Skeletal muscle satellite cell (primary cell): ENCODE measurements around the gene NLRC5.

Experiments used
- H3K27me3 ChIP-seq: 2 replicates; pipeline ENCODE4 v1.7.0; 2013; ENCODE audit warnings: low read length; ENCODE audit not compliant: control insufficient read depth, insufficient read depth
- H3K36me3 ChIP-seq: 2 replicates; pipeline ENCODE4 v1.7.0; 2013; ENCODE audit warnings: mild to moderate bottlenecking, control low read depth, low read length; ENCODE audit not compliant: insufficient read depth
- H3K4me1 ChIP-seq: 2 replicates; pipeline ENCODE4 v1.7.0; 2013; ENCODE audit warnings: low read length; ENCODE audit not compliant: control insufficient read depth, insufficient read depth
- H3K4me2 ChIP-seq: 2 replicates; pipeline ENCODE4 v1.7.0; 2013; ENCODE audit warnings: mild to moderate bottlenecking, low read length
- H3K4me3 ChIP-seq: 2 replicates; pipeline ENCODE4 v1.7.0; 2013; ENCODE audit warnings: low read length
- H3K9ac ChIP-seq: 2 replicates; pipeline ENCODE4 v1.7.0; 2013; ENCODE audit warnings: mild to moderate bottlenecking, low read depth, low read length, moderate library complexity
- H3K9me3 ChIP-seq: replicated peaks from 2 replicates; pipeline ENCODE4 v1.7.0; 2013; ENCODE audit warnings: mild to moderate bottlenecking, control low read depth, low read length

NLRC5 gene

DNA sequence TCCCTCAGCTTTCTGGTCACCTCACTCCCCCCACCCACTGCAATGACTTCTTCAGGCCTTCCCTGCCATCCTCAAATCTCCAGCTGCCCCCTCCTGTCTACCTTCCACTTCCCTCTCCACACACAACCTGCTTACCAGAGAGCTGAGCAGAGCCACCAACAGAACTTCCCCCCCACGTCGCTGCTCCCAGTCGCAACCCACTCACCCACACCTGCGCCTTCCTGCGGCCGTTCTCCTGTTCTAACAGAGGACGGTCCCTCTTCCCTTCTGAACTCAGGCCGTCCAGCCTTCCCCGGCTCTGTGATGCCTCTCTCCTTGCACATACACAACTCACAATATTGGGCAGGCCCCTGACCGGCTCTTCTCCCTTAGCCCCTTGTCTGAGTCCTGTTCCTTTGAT, 13.6 kb upstream of the NLRC5 start:
- Histone ChIP-seq H3K27me3 (peaks cover 22% of the 10 kb centered on the region), H3K4me1 (no peaks in the 10 kb centered on the region), H3K4me3 (no peak overlapping the region), H3K9ac (no peak overlapping the region), H3K36me3 (no peaks in the 10 kb centered on the region), H3K4me2 (no peak overlapping the region), H3K9me3 (no peaks in the 10 kb centered on the region)

DNA sequence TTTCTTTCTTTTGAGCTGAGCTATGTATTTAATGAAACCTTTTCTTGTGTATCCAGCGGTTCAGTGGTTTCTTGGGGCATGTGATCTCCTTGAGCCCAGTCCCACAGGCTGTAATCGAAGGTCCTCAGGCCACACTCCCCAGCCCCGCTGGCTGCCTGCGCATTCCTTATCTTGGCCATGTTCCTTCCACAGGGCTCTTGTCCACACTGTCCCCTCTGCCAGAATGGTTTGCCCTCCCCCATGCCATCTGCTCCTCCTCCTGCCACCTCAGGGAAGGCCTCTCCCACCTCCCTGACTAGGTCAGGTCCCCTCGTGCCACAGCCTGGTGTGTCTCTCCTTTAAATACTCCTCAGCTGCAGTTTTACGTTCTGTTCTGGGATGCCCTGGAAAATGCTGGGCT, 12.1 kb upstream of the NLRC5 start:
- H3K4me1 ChIP-seq = no peaks in the 10 kb centered on the region
- no peaks in the 10 kb centered on the region for H3K9me3 ChIP-seq
- no peak overlapping the region for H3K4me2 ChIP-seq
- H3K27me3 ChIP-seq = peaks cover 11% of the 10 kb centered on the region
- no peak overlapping the region for H3K9ac ChIP-seq
- no peaks in the 10 kb centered on the region for H3K36me3 ChIP-seq
- no peak overlapping the region for H3K4me3 ChIP-seq

DNA sequence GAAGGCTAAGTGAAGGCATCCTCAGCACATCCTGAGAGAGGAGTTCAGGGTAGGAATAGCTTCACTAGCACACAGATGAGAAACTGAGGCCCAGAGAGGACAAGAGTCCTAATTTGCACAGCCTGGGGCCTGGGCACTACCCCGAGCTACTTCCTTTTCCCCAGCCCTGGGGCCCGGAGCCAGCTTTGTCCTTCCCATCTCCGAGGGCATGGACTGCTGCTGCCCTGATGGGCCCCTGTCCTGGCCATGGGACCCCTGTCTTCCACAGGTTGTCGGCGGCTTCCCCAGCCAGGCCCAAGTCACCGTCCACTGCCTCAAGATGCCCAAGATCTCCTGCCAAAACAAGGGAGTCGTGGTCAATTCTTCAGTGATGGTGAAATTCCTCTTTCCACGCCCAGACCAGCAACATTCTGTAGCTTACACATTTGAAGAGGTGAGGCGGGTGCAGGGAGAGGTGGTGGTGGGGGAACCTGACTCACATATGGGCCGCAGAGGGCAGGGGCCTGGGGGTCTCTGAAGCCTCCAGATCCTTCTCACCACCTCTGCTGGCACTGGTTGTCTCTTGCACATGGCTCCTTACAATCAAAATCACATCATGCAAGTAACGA, 11.4 kb upstream of the NLRC5 start:
- Histone ChIP-seq H3K4me3 (no peak overlapping the region), H3K4me1 (no peaks in the 10 kb centered on the region), H3K9ac (no peak overlapping the region), H3K4me2 (no peak overlapping the region), H3K27me3 (peaks cover 9% of the 10 kb centered on the region), H3K36me3 (no peaks in the 10 kb centered on the region), H3K9me3 (no peaks in the 10 kb centered on the region)

DNA sequence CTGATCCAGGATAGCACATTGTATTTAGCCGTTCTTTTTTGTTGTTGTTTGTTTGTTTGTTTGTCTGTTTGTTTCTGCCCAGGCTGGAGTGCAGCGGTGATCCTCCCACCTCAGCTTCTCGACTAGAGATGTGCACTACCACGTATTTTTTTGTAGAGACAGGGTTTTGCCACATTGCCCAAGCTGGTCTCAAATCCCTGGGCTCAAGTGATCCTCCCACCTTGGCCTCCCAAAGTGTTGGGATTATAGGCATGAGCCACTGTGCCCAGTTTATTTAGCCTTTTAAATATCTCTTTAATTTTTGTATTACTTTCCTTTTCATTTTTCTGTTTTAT, 9.2 kb upstream of the NLRC5 start:
- Histone ChIP-seq H3K4me1 (peaks cover 3% of the 10 kb centered on the region), H3K36me3 (no peaks in the 10 kb centered on the region), H3K4me3 (no peak overlapping the region), H3K4me2 (no peak overlapping the region), H3K9ac (no peak overlapping the region), H3K27me3 (peaks cover 3% of the 10 kb centered on the region), H3K9me3 (no peaks in the 10 kb centered on the region)

DNA sequence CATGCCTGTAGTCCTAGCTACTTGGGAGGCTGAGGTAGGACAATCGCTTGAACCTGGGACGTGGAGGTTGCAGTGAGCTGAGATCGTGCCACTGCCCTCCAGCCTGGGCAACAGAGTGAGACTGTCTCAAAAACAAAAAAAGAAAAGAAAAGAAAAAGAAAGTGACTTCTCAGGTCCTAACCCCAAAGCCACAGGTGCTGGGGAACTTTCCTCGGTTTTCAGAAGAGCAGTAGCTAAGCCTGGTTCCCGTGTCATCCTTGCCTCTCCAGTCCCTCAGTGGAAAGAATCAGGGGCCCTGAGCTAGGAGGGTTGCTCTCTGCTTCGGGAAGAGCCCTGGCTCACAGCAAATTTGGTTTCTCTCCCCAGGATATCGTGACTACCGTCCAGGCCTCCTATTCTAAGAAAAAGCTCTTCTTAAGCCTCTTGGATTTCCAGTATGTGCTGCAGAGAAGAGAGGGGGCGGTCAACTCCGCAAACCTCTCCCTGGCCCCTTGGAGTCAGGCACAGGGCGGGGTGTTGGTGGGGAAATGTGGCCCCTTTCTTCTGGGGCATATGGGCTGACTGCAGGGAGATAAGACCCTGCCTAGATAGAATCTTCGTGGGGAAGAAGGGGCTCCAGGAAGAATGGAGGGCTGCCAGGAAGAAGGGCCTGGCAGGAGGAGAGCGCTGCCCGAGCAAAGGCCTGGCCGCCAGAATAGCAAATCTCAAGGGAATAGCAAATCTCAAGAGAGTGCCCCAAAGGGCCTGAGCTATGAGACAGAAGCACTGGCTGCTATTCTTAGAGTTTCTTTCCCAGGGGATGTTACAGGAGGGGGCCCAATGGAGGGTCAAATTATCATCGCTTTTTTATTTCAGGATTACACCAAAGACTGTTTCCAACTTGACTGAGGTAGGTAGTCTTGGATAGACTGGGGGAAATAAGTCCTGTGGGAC, 8.3 kb upstream of the NLRC5 start:
- H3K9ac ChIP-seq = no peak overlapping the region
- H3K9me3 ChIP-seq = no peaks in the 10 kb centered on the region
- H3K4me1 ChIP-seq = peaks cover 12% of the 10 kb centered on the region
- peaks cover 1% of the 10 kb centered on the region for H3K27me3 ChIP-seq
- H3K4me2 ChIP-seq = no peak overlapping the region
- H3K36me3 ChIP-seq = no peaks in the 10 kb centered on the region
- H3K4me3 ChIP-seq = no peak overlapping the region

DNA sequence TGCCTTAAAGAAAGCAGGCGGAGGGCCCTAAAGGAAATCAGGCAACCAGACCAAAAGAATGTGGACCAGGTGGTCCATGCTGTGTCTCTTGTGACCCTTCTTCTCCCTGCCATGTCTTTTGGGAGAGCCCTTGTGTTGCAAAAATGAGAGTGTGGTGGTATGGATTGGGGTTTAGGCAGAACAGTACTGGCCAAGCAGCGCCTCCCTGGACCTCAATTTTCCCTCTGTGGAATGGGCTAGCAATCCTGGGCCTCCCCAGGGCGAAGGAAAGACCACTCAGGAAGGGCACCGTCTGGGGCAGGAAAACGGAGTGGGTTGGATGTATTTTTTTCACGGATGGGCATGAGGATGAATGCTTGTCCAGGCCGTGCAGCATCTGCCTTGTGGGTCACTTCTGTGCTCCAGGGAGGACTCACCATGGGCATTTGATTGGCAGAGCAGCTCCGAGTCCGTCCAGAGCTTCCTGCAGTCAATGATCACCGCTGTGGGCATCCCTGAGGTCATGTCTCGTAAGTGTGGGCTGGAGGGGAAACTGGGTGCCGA, 7.6 kb upstream of the NLRC5 start:
- Histone ChIP-seq H3K36me3 (no peaks in the 10 kb centered on the region), H3K4me2 (no peak overlapping the region), H3K27me3 (no peaks in the 10 kb centered on the region), H3K9me3 (no peaks in the 10 kb centered on the region), H3K9ac (no peak overlapping the region), H3K4me1 (peaks cover 12% of the 10 kb centered on the region), H3K4me3 (no peak overlapping the region)

DNA sequence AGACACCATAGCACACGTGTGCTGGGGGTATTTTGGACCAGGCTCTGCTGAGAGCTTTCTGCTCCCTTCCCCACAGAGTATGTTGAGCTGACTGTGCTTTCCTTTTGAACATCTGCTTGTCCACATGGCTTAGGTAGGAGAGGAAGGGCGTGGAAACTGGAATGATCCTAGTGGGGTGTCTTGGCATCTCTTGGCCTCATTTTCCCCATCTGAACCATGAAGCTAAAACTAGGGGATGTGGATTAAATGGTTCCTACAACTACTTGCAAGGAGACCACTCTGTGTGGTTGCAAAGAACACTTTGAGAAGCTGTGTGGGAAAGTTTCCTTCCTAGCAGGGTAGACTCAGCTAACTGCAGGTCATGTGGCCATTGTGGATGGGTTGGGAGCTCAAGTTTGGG, 6.7 kb upstream of the NLRC5 start:
- Histone ChIP-seq H3K9me3 (no peaks in the 10 kb centered on the region), H3K4me2 (no peak overlapping the region), H3K9ac (no peak overlapping the region), H3K36me3 (no peaks in the 10 kb centered on the region), H3K4me1 (peaks cover 12% of the 10 kb centered on the region), H3K27me3 (no peaks in the 10 kb centered on the region), H3K4me3 (no peak overlapping the region)

DNA sequence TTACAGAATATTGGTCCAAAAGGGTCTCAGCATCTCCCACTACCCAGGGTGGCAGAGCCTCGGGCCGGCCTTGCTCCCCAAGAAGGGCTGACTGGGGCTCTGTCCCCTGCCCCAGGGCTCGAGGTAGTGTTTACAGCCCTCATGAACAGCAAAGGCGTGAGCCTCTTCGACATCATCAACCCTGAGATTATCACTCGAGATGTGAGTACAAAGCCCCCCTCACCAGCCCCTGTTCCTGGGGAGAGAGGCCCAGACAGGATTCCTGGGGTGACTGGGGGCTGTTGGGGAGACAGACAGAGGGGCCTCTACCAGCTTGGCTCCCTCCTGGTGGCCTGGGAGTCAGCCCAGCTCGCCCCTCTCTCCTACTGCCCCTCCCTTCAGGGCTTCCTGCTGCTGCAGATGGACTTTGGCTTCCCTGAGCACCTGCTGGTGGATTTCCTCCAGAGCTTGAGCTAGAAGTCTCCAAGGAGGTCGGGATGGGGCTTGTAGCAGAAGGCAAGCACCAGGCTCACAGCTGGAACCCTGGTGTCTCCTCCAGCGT, 6.1 kb upstream of the NLRC5 start:
- Histone ChIP-seq H3K27me3 (no peaks in the 10 kb centered on the region), H3K4me1 (peaks cover 13% of the 10 kb centered on the region), H3K36me3 (no peaks in the 10 kb centered on the region), H3K4me3 (no peak overlapping the region), H3K4me2 (no peak overlapping the region), H3K9ac (no peak overlapping the region), H3K9me3 (no peaks in the 10 kb centered on the region)

DNA sequence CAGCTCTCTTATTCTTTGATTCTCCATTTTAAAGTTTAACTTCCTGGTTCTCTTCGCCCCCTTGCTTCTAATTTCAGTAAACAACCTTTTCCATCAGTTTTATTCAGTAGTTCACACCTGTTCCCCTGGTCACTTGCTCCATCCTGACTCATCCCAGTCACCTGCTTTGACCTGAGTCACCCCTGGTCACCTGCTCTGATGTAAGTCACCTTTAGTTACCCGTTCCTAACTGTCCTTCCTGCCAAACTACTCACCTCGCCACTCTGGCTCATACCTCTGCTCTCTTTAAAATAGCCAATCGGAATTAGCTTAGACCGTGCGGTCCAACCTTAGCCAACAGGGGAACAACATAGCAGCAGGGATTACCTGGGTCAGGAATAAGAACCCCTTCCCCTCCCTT, 4.7 kb upstream of the NLRC5 start:
- Histone ChIP-seq H3K9me3 (no peaks in the 10 kb centered on the region), H3K9ac (no peak overlapping the region), H3K4me3 (no peak overlapping the region), H3K36me3 (no peaks in the 10 kb centered on the region), H3K4me2 (no peak overlapping the region), H3K27me3 (no peaks in the 10 kb centered on the region), H3K4me1 (peaks cover 23% of the 10 kb centered on the region)

DNA sequence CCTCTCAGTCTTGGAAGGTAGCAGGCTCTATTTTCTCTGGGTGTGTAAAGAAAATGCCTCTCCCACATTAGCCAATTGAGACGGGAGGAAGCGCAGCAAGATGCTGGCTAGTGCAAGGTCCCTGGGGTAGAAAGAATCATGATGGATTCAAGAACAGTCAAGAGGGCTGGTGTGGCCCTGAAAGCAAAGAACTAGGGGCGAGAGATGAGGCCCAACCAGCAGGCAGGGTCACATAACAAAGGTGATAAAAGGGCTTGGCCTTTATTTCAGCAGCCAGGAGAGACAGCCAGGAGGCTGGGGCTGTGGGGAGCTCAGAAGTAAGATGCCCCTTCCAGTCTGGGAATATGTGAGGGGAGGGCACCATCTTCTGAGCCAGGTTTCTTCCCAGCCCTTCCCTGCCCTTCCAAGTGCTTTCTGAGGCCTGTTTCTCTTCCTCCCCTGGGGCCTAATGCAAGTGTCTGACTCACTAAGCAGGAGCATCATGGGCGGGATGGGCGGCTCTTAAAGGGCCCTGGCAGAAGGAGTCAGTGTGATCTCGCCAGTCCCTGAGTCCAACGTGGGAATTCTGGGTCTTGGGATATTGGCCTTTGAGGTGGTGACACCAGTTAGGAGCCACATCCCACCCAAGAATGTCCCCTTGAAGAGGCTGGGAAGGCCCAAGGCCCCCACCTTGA, 3.9 kb upstream of the NLRC5 start:
- H3K4me3 ChIP-seq = no peak overlapping the region
- H3K9ac ChIP-seq = peak overlapping the region; percentile 67
- peaks cover 30% of the 10 kb centered on the region for H3K4me1 ChIP-seq

DNA sequence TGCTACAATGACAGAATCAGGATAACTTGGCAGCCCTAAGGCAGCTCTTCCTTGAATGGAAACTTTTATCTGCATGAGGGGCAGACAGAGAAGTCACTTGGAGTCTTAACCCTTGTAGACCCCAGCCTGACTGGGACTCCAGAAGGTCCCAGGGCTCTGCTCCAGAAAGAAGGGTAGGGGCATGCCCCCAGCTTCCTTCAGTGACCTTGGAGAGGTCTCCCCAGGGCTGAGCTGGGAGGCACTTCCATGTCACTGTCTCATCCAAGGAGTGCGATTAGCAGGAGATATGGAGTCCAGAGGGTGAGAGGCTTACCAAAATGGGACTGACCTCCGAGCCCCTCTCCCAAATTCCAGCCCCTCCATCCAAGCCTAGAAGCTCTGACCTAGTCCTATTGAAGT, 3.4 kb upstream of the NLRC5 start:
- Histone ChIP-seq H3K9me3 (no peaks in the 10 kb centered on the region), H3K4me1 (peaks cover 36% of the 10 kb centered on the region), H3K9ac (peak overlapping the region; percentile 67), H3K4me3 (no peak overlapping the region), H3K36me3 (no peaks in the 10 kb centered on the region), H3K4me2 (no peak overlapping the region), H3K27me3 (no peaks in the 10 kb centered on the region)

More for the DNA sequence above, 3.9 kb upstream of the NLRC5 start:
- Histone ChIP-seq H3K9me3 (no peaks in the 10 kb centered on the region), H3K4me2 (peak overlapping the region; percentile 60), H3K36me3 (no peaks in the 10 kb centered on the region), H3K27me3 (no peaks in the 10 kb centered on the region)
